ENCODE results near the gene MUSTN1. TPM values are rescaled to one million over a fixed set of nuclear protein-coding genes. Genes with fewer than 3 reads are reported as not detected.

MUSTN1 gene
- polyA plus RNA-seq, 1 donor = 203 TPM

- DNase-seq = no peak
These were observed 3.1 kb downstream of the MUSTN1 start for GRCh38 chr3:52831500-52832301.

- no peak for DNase-seq
These were observed 4.1 kb downstream of the MUSTN1 start, which contains the start of gene ITIH4 for GRCh38 chr3:52830535-52831258. TSS of gene ITIH4 (minus strand) at chr3:52830672. CDS start at chr3:52830642, 30 bp downstream.

GRCh38 chr3:52829906-52830463 is 4.8 kb downstream of the MUSTN1 start:
- DNase-seq = no peak

- DNase-seq = no peak
These were observed 5.3 kb downstream of the MUSTN1 start for GRCh38 chr3:52829482-52829881.

GRCh38 chr3:52827866-52828376 is 6.9 kb downstream of the MUSTN1 start:
- DNase-seq = no peak

- no peak for DNase-seq
These were observed 7.4 kb downstream of the MUSTN1 start for GRCh38 chr3:52827441-52827840.

GRCh38 chr3:52824037-52824436 is 10.8 kb downstream of the MUSTN1 start:
- DNase-seq = no peak

- no peak for DNase-seq
These were observed 12.5 kb downstream of the MUSTN1 start for GRCh38 chr3:52822363-52822762.

GRCh38 chr3:52820736-52821135 is 14.1 kb downstream of the MUSTN1 start:
- DNase-seq = no peak

GRCh38 chr3:52819936-52820335 is 14.9 kb downstream of the MUSTN1 start:
- DNase-seq = no peak

GRCh38 chr3:52817860-52818259 is 17.0 kb downstream of the MUSTN1 start:
- no peak for DNase-seq

GRCh38 chr3:52817221-52817620 is 17.6 kb downstream of the MUSTN1 start:
- no peak for DNase-seq

- no peak for DNase-seq
These were observed 18.2 kb downstream of the MUSTN1 start for GRCh38 chr3:52816654-52817053.

- no peak for DNase-seq
These were observed 18.6 kb downstream of the MUSTN1 start for GRCh38 chr3:52816199-52816598.

- DNase-seq = no peak
These were observed 21.0 kb downstream of the MUSTN1 start for GRCh38 chr3:52813810-52814209.

GRCh38 chr3:52811452-52812011 is 23.3 kb downstream of the MUSTN1 start:
- DNase-seq = no peak

- no peak for DNase-seq
These were observed 23.9 kb downstream of the MUSTN1 start for GRCh38 chr3:52810923-52811322.

- no peak for DNase-seq
These were observed 25.0 kb downstream of the MUSTN1 start for GRCh38 chr3:52809662-52810377.

GRCh38 chr3:52809149-52809548 is 25.7 kb downstream of the MUSTN1 start:
- DNase-seq = no peak

GRCh38 chr3:52805270-52806039 is 29.4 kb downstream of the MUSTN1 start:
- no peak for DNase-seq

GRCh38 chr3:52801839-52802238 is 33.0 kb downstream of the MUSTN1 start:
- no peak for DNase-seq

- no peak for DNase-seq
These were observed 34.7 kb downstream of the MUSTN1 start for GRCh38 chr3:52800079-52800478.
